Prostate gland (tissue), 2 donors: ENCODE data around the gene SV2B.

Experiments
- CTCF ChIP-seq, 4 experiments: fragments of 200-600 bp in 2 of 4; fragments of 450-650 bp in 2 of 4; sonication (generic) in 2 of 4; IDR thresholded peaks; 1 replicate in 3 of 4; 2 replicates in 1 of 4; pipeline ENCODE4 v1.5.1; 2016 to 2019; ENCODE audit warnings: antibody characterized with exemption in 4 of 4, mild to moderate bottlenecking in 2 of 4, moderate library complexity in 2 of 4
- POLR2A ChIP-seq: fragments of 450-650 bp; IDR thresholded peaks from one replicate; pipeline ENCODE4 v1.6.1; 2016; ENCODE audit warnings: antibody characterized with exemption, mild to moderate bottlenecking
- POLR2AphosphoS5 ChIP-seq: sonication (generic); formaldehyde crosslinking; IDR thresholded peaks from one replicate; pipeline ENCODE4 v1.6.1; 2017; ENCODE audit warnings: antibody characterized with exemption

GRCh38 chr15:91065505-91065904 is 34.6 kb upstream of the SV2B start:
- no peak for TF ChIP-seq CTCF (IDR thresholded peaks at IDR 0.05)
- TF ChIP-seq POLR2AphosphoS5 = no peak
- no peak for TF ChIP-seq POLR2A
